Testis (tissue), 3 donors: ENCODE data around the gene OTUD4. TPM values are rescaled to one million over a fixed set of nuclear protein-coding genes. Genes with fewer than 3 reads are reported as not detected.
"Not testable (repeated sequence)": the region's sequence is repeated elsewhere in the genome, so short reads cannot be mapped to it uniquely, and the experiment has no call there.

Experiments used
- DNase-seq: peaks from one replicate; pipeline ENCODE4 v3.0.0-alpha.2; 2019
- H3K27ac ChIP-seq, 2 donors: fragments of 200-600 bp; sonication (generic); one replicate each; pipeline ENCODE4 v1.5.1; 2019
- H3K27me3 ChIP-seq: fragments of 200-600 bp; sonication (generic); one replicate; pipeline ENCODE4 v1.5.1; 2019
- H3K36me3 ChIP-seq: fragments of 200-600 bp; sonication (generic); one replicate; pipeline ENCODE4 v1.5.1; 2017; ENCODE audit warnings: low read depth; ENCODE audit errors: missing control alignments
- H3K4me1 ChIP-seq: fragments of 200-600 bp; sonication (generic); one replicate; pipeline ENCODE4 v1.5.1; 2019
- H3K4me3 ChIP-seq, 2 donors: fragments of 200-600 bp; sonication (generic); one replicate each; pipeline ENCODE4 v1.5.1; 2017 to 2019
- H3K9me3 ChIP-seq: fragments of 200-600 bp; sonication (generic); one replicate; pipeline ENCODE4 v1.5.1; 2017
- CTCF ChIP-seq, 3 experiments: fragments of 450-650 bp in 2 of 3; fragments of 200-600 bp in 1 of 3; sonication (generic) in 1 of 3; IDR thresholded peaks; one replicate each; pipeline ENCODE4 v1.5.1; 2016 to 2019; ENCODE audit warnings: antibody characterized with exemption in 3 of 3, mild to moderate bottlenecking in 2 of 3, moderate library complexity in 1 of 3
- POLR2A ChIP-seq: fragments of 450-650 bp; IDR thresholded peaks from one replicate; pipeline ENCODE4 v1.6.1; 2017; ENCODE audit warnings: antibody characterized with exemption, mild to moderate bottlenecking, moderate library complexity
- WGBS, 2 donors: methylation state at CpG; one replicate each; pipeline ENCODE4 v1.1.5; 2018; 5-methylcytosine and 5-hydroxymethylcytosine counted together
- intact Hi-C: fragments of 100-400 bp; cut with DNase I; formaldehyde crosslinking; loops from one replicate; pipeline ENCODE4 v1.15.1; 2023; ENCODE audit warnings: low total_unique reads
- polyA plus RNA-seq: library from polyadenylated mRNA; stranded (reverse); fragments of 350-450 nt; fragmentation: Illumina TruSeq; extraction: RNeasy Lipid Tissue Mini Kit (QIAGEN cat#74804); gene quantifications from one replicate; pipeline ENCODE4 v1.2.3, GENCODE V29; 2014; ENCODE audit warnings: low read depth, low replicate concordance; ENCODE audit not compliant: insufficient read depth
- total RNA-seq, 2 donors: library from RNA; depleted of rRNA; stranded (reverse); fragments of >200 nt; gene quantifications; one replicate each; pipeline ENCODE4 v1.2.3, GENCODE V29; 2016

Gene OTUD4
- total and polyA plus RNA-seq, 3 donors from 2014 or later, result 68.8 to 93.9 (median 90.9) TPM

- TF ChIP-seq CTCF (IDR thresholded peaks at IDR 0.05), result no peak
- TF ChIP-seq POLR2A, result no peak
- H3K27me3 ChIP-seq, result no peaks in the 10 kb centered on the region
- peaks cover 6% of the 10 kb centered on the region for H3K4me1 ChIP-seq
- peak overlapping the region in 1 of 2 donors; percentile 1 for H3K27ac ChIP-seq
- WGBS, 2 donors, result 57 to 77% methylated on average over 1 of the region's 1 CpG
- DNase-seq, result no peak
- intact Hi-C loops, result no loop called here
- no peaks in the 10 kb centered on the region for H3K36me3 ChIP-seq
- H3K9me3 ChIP-seq, result no peaks in the 10 kb centered on the region
- H3K4me3 ChIP-seq, result no peak overlapping the region
These were observed 26.5 kb downstream of the OTUD4 start for GRCh38 chr4:145153904-145154298.

DNA sequence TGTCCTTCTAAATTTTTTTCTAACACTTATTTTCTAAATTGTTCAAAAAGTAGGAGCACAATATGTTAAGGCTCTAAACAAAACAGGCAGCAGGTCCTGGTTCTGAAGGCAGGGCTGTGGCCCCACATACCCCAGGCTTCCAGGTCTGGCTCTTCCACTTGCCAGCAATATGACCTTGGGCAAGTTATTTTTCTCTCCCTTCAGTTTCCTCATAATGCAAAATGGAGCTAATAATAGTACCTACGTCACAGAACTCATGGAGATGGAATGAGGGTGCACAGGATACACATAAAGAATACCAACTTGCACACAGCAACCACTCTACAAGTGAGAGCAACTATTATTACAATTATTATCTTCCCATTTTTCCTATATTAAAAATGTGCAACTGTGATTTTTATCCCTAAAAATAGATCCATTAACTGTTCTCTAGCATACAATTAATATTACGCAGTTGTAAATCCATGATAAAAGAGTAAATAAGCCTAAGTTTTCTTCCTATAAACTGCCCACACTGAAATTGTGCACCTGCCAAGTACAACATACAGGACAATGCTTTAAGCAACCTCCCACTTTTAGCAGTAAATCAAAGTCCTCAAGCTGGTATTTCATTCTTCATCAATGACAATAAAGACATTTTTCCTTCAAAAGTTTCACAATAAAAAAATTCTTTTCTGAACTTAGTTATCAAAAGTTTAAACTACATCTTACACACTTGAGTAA, 27.0 kb downstream of the OTUD4 start:
- no peak for DNase-seq
- Histone ChIP-seq H3K4me1 (peaks cover 6% of the 10 kb centered on the region), H3K4me3 (no peak overlapping the region), H3K27ac (peak overlapping the region in 1 of 2 donors; percentile 1), H3K27me3 (no peaks in the 10 kb centered on the region), H3K36me3 (no peaks in the 10 kb centered on the region), H3K9me3 (no peaks in the 10 kb centered on the region)
- TF ChIP-seq POLR2A (no peak), CTCF (IDR thresholded peaks at IDR 0.05) (no peak)
- intact Hi-C loops, result no loop called here
- 54 to 59% methylated on average over 2 of the region's 2 CpGs for WGBS, 2 donors

- Histone ChIP-seq H3K27me3 (no peaks in the 10 kb centered on the region), H3K27ac (no peak overlapping the region), H3K4me1 (peaks cover 6% of the 10 kb centered on the region), H3K9me3 (no peaks in the 10 kb centered on the region), H3K36me3 (no peaks in the 10 kb centered on the region), H3K4me3 (no peak overlapping the region)
- intact Hi-C loops, result no loop called here
- 83 to 91% methylated on average over 3 of the region's 3 CpGs for WGBS, 2 donors
- TF ChIP-seq CTCF (IDR thresholded peaks at IDR 0.05), result no peak
- no peak for TF ChIP-seq POLR2A
- no peak for DNase-seq
These were observed 31.4 kb downstream of the OTUD4 start for GRCh38 chr4:145148980-145149379.

- 70 to 71% methylated on average over 1 of the region's 1 CpG for WGBS, 2 donors
- DNase-seq, intact Hi-C loops, H3K4me3 ChIP-seq, H3K4me1 ChIP-seq, H3K27me3 ChIP-seq, H3K36me3 ChIP-seq, H3K27ac ChIP-seq, H3K9me3 ChIP-seq: not testable (repeated sequence)
These were observed 44.2 kb downstream of the OTUD4 start for GRCh38 chr4:145136219-145136618.

DNA sequence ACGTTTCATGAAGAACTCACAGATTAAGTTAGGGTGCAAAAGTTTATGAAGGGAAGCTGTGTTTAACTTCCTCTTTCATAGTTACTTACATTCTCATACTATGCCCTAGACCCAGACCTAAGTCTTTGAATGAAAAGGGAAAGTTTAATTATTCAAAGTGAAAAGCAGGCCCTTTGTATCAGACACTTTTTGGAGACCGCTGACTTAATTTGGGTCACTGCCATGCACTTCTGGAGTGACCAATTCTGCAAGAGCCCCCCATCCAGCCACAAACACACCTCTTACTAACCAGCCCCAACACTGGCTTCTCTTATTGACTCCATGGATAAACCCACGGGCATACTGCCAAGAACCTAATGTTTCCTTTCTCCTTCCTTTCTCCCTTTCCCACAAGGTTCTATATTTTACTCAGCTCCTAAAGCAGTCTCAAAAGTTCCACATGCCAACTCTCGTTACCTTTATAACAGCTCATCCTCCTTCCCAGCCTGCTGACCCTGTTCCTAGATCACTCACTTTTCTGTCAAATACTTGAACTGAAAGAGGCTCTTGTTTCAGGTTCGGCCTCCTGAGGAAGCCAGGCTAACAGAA, 47.8 kb downstream of the OTUD4 start:
- TF ChIP-seq CTCF (IDR thresholded peaks at IDR 0.05) (no peak), POLR2A (no peak)
- H3K27me3 ChIP-seq, result no peaks in the 10 kb centered on the region
- H3K4me1 ChIP-seq, result no peaks in the 10 kb centered on the region
- intact Hi-C loops, result no loop called here
- no peak overlapping the region for H3K4me3 ChIP-seq
- no peaks in the 10 kb centered on the region for H3K9me3 ChIP-seq
- no peaks in the 10 kb centered on the region for H3K36me3 ChIP-seq
- WGBS, 2 donors, result 59 to 64% methylated on average over 5 of the region's 5 CpGs
- no peak for DNase-seq
- no peak overlapping the region for H3K27ac ChIP-seq
